Measurements from ENCODE around the gene DOK4. TPM values are rescaled to one million over a fixed set of nuclear protein-coding genes. Genes with fewer than 3 reads are reported as not detected.

The DOK4 gene
- total RNA-seq, 1 donor: 40.2 TPM

- no peak for TF ChIP-seq CTCF (IDR thresholded peaks at IDR 0.05; ENCODE audit: insufficient read depth, low read depth, low read length)
- H3K4me3 ChIP-seq (ENCODE audit: low read depth, low read length): no peak overlapping the region
- DNase-seq (ENCODE audit: low read depth): no peak
Measured at GRCh38 chr16:57482845-57483545, 3.3 kb downstream of the DOK4 start.

DNA sequence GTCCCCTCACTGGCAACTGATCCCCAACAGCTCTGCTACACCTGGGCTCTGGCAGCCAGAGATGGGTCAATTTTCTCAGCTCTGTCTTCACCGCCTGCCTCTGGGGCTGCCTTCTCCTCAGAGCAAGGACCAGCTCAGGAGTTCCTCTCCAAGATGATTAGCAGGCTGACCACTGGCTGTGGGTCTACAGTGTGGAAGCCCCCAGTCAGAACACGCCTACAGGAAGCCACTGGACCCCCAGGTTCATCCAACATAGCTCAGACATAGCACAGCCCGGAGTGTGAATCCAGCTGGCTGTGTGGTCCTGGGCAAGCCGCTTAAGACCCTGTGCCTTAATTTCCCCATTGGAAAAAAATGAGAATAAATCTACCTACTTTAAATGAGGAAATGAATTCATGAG, 4.9 kb downstream of the DOK4 start:
- no peak for DNase-seq (ENCODE audit: low read depth)
- TF ChIP-seq CTCF (IDR thresholded peaks at IDR 0.05; ENCODE audit: insufficient read depth, low read depth, low read length): no peak
- no peak overlapping the region for H3K4me3 ChIP-seq (ENCODE audit: low read depth, low read length)

DNA sequence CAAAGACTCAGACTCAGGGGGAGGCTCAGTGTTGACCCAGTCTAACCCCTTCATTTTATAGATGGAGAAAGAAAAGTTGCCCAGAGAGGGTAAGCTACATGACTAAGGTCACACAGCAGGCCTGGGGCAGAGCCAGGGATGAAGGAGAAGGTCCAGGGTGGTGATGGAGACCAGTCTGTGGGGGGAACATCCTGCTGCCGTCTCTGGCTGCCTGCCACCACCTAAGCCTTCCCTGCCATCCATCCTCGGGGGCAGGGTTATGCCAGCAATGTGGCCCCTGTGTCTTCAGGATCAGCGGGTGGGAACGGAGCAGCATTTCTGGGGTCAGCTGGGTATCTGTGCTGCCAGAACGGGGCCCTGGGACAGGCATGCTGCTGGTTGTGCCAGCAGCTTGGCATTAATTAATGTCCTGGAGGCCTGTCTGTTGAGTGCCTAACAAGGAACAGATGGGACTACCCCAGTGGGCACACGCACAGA, 5.5 kb downstream of the DOK4 start:
- TF ChIP-seq CTCF (IDR thresholded peaks at IDR 0.05; ENCODE audit: insufficient read depth, low read depth, low read length): no peak
- H3K4me3 ChIP-seq (ENCODE audit: low read depth, low read length): no peak overlapping the region
- DNase-seq (ENCODE audit: low read depth): no peak

DNA sequence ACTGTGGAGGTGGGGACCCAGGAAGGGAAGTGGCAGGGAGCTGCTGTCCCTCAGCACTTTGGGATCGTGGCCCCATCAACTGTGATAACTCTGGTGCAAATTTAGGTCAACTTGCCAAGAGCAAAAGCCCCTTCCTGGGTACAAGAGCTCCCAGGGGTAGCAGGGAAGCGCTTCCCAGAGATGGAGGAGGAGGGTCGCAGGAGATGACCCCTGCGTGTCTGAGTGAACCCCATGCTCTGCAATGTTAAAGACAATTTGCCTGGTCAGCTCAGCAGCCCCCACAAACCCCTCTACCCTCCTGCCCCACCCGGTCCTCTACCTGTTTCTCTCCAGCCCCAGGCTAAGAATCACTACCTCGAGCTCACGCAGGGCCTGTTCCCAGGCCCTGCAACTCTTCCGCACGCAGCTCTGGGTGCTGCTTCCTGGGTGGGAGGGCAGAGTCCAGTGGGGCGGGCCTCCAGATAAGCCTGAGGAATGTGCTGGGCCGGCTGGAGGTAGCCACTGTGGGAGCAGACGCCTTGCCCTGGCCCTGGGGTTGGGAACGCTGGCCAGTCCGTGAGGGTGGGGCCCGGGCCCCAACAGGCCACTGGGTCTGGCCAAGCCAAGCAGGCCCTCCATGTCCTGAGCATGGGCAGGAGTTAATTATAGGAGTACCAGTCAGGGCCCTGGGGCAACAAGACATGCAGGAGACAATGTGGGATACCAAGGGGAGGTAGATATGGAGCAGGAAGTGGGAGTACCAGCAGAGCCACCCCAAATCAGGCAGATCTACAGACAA, 6.1 kb downstream of the DOK4 start:
- peak; percentile 85 for DNase-seq (ENCODE audit: low read depth)
- no peak for TF ChIP-seq CTCF (IDR thresholded peaks at IDR 0.05; ENCODE audit: insufficient read depth, low read depth, low read length)
- H3K4me3 ChIP-seq (ENCODE audit: low read depth, low read length): peak overlapping the region; percentile 64

DNA sequence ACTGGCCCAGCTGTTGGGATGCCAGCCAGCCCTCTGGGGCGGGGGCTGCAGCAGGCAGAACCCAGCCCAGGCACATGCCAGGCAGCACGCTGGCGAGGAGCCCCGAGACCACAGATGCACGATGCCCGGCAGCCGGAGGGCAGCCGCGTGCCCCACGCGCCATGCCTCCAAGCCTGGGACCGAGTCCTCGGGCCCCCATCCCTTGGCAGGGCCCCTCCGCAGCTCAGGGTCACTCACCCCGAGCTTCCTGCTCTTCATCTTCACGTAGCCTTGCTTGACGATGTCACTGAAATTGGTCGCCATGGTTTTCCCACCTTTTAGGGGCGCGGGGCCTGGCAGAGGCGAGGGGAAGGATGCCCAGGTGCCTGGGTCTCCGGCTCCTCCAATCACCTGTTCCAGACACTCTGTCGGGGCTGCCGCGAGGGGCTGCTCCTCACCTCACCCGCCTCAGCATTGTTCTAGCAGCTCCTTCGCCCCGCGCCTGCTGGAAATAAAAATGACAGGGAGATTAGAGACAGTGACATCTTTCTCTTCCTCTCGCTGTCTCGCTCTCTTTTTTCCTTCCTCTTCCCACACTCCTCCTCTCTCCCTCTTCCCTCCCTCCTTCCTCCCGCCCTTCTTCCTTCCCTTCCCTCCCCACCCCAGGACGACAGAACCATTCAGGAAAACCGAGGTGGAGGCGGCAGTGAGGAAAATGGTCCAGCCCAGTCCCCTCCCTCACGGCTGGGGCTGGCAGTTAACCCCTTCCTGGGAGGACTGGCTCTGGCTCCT, 6.9 kb downstream of the DOK4 start:
- TF ChIP-seq CTCF (IDR thresholded peaks at IDR 0.05; ENCODE audit: insufficient read depth, low read depth, low read length): no peak
- H3K4me3 ChIP-seq (ENCODE audit: low read depth, low read length): peak overlapping the region; percentile 64
- peak; percentile 73 for DNase-seq (ENCODE audit: low read depth)

- H3K4me3 ChIP-seq (ENCODE audit: low read depth, low read length): peak overlapping the region; percentile 64
- no peak for DNase-seq (ENCODE audit: low read depth)
- no peak for TF ChIP-seq CTCF (IDR thresholded peaks at IDR 0.05; ENCODE audit: insufficient read depth, low read depth, low read length)
Measured at GRCh38 chr16:57478396-57479204, 7.7 kb downstream of the DOK4 start.
